AG08395 (cell line): ENCODE measurements around the gene EBF3.
"Not testable (repeated sequence)": the region's sequence is repeated elsewhere in the genome, so short reads cannot be mapped to it uniquely, and the experiment has no call there.

ENCODE experiments used
- DNase-seq: peaks from one replicate; pipeline ENCODE4 v3.0.0; 2012; ENCODE audit warnings: mixed read lengths, low spot score

EBF3 gene

DNA sequence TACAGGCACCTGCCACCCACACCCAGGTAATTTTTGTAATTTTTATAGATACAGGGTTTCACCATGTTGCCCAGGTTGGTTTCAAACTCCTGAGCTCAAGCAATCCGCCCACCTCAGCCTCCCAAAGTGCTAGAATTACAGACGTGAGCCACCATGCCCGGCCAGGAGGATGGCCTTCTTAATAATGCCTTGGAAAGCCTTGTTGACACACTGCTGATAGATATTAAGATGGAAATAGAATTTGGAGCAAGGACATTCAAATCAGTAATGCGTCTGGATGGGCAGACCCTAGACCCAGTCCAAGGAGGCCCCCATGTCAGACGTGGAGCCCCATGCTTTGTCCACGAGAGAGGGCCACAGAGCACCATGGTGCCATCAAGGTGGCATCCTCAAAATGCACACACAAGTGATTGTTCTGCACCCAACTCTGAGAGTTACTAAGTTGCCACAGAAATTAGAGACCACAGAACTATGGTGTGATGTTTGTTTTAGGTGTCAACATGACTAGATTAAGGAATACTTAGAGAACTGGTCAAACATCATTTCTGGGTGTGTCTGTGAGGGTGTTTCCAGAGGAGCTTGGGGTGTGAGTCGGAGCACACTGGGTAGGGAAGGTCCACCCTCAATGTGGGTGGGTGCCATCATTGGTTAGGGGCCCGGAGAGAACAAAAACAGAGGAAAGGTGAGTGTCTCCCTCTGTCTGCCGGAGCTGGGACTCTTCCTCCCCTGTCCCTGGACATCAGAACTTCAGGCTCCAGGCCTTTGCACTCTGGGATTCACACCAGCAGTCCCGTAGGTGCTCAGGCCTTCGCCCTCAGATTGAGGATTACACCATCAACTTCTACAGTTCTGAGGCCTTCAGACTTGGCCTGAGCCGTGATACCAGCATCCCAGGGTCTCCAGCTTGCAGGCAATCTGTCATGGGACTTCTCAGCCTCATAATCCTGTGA lies 34.5 kb downstream of the EBF3 start:
- no peak for DNase-seq

DNA sequence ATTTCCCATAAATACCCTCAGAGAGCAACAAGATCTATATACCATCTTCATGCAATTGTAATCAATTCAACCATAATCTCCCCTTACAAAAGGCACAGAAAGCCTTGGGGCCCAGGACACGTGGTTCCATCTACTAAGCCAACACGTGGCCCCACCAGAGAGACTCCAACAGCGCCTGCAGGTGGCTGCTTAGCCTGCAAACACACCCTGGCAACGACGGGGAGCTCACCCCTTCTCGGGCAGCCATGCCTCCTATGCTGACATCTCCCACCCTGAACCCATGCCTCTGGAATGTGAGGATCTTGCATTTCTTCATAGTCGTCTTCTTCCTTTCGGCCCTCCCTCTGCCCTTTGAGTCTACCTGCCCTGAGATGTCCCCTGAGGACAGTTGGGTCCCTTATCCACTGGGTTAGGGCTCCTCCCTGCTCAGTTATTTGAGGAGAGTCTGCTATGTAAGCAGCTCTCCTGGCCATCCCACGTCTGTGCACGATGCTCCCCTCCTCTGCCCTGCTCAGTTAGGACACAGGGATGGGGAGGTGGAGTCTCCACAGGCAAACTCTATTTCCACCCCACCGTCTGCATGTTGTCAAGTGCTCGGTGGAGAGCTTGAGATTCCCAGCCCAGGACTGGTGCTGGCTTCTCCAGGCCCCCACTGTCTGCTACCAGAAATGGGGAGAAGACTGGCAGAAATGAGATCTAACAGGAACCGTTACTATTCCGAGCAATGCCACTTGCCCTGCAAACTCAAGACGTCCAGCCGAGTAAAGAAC lies 36.5 kb downstream of the EBF3 start:
- no peak for DNase-seq

DNA sequence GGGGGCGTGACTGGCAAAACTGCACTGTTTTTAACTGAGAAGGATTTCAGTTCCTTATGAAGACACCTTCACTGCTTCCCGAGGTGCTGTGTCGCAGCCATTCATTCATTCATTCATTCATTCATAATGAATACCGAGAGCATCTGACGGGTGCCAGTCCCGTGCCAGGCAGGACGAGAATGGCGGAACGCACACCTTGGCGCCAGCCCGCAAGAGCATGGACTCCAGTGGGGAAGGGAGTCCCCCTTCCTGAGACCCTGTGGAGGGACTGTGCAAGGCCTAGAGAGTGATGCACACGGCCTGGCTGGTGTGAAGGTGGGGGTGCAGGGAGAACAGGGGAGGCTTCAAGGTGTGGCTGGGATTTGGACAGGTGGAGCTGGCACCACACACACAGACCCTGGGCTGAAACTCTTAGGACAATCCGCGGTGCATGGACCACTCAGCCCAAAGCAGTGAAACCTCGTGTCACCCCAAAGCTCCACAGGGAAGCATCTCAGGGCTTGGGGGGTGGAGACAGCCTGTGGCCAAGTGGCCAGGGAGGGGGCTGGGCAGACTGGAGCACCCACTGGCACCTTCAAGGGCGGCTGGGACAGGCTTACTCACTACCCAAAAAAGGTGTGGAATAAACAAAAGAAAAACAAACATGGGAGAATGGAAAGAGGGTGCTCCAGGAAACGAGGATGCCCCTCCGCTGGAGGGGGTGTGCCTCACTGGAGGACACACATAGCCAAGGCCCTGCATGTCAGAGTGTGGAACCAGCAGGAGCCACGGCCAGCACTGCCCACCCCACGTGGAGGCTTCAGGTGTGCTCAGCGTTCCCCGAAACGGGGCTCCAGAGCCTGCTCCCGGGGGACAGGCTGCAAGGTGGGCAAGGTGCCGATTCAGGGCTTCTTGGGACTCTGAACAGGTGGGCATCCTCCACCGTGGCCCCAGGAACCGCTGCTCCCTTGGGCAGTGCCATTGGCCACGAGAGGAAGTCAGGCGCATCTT lies 37.7 kb downstream of the EBF3 start:
- no peak for DNase-seq

DNA sequence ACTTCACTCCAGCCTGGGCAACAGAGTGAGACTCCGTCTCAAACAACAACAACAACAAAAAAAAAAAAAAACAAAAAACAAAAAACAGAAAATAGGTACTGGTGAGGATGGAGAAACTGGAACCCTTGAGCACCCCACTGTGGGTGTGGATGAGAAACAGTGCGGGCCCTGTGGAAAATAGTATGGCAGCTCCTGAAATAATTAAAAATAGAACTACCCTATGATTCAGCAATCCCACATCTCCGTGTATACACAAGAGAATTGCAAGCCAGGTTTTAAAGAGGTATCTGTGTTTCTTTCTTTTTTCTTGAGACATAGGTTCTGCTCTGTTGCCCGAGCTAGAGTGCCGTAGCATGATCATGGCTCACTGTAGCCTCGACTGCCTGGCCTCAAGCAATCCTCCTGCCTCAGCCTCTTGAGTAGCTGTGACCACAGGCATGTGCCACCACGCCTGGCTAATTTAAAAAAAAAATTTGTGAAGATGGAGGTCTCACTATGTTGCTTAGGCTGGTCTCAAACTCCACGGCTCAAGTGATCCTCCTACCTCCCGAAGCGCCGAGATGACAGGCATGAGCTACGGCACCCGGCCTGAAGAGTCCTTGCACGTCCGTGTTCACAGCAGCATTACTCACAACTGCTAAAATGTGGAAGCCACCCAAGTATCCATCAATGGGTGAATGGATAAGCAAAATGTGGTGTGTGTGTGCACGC lies 39.5 kb downstream of the EBF3 start:
- DNase-seq = no peak

DNA sequence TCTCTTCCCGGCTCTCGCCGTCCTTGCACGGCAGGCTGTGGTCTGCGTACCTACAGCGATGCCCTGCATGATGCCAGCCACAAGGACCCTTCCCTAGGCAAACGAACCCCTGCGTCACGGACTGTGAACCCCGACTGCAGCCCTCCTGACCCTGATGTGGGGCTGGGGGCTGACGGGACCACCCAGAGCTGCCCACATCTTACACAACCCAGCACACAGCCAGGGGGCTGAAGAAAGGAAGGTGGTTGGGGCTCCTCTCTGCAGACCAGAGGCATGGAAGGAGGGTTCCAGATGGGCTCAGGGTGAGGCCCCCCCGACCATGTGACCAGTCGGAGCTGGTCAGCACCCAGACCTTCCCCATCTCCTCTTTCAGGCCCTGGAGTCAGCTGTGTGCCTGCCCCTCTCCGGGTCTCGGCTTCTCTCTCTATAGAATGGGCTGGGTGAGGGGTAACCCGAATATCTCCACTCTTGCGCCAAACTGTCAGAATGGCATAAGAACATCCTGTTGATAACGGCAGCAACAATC lies 41.4 kb downstream of the EBF3 start:
- DNase-seq = no peak

DNA sequence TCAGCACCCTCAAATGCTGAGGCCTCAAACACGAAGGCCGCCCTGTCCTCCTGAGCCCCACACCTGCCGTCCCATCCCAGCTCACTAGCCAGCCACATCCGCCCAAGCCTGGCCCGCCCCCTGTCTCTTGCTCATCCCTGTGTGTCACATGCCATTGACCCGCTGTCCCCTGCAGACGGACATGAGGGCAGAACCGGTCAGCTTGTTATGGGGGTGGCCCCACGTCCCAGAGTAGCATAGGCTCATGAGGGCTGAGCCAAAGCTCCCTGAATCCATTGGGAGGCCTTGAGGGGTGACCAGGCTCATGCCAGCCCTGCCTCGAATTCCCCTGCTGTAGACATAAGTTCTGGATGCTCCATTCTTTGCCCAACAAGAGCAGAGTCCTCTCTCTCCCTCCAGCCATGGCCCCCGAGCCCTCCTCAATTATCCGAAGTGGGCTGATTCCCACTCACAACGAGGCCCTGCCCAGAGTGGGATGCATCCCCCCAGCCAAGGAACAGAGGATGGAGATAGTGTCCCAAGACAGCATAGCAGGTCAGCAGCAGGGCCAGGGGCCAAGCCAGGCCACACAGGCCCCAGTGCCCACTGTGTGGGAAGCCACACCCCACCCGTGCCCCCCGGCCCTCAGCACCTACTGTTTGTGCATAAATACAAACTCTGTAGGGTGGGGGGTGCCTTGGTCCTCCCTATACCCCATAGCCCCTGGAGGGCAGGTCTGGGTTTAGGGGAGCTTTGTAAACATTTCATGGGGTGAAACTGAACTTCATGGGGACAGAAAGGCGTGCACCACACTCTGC lies 42.1 kb downstream of the EBF3 start:
- DNase-seq = no peak

DNA sequence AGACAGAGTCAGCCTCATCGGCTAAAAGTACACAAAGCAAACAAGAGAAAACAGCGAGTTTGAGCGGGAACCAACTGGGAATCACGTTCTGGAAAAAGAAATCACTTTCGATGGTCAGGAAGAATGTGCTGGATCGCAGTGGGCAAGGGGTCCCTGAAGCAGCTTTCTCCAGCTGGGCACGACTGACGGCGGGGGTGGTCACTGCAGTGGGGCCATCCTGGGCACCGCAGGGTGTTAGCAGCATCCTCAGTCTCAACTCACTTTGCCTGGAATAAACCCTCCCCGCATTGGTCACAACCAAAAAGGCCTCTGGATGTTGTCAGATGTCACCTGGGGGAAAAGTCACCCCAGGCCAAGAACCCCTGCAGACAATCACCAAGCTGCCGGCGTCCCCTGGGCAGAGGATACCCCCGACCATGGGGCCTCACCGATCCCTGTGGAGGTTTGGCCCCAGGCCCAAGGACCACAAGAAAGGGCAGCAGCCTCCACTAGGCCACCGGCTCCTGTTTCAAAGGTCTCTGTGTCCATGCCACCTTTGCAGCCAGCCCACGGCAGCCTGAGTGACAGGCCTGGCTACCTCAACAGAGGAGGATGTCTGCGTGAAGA lies 42.9 kb downstream of the EBF3 start:
- no peak for DNase-seq

DNA sequence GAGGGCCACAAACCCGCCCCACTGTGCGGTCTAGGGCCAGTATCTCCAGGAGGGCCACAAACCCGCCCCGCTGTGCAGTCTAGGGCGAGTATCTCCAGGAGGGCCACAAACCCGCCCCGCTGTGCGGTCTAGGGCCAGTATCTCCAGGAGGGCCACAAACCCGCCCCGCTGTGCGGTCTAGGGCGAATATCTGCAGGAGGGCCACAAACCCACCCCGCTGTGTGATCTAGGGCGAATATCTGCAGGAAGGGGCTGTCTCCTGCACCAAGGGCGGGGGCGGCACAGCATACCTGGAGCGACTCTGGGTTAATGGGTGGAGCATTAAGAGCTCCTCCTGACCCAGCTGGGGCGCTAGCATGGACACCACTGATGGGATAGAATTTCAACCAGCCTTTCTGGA lies 43.9 kb downstream of the EBF3 start:
- not testable (repeated sequence) for DNase-seq

DNA sequence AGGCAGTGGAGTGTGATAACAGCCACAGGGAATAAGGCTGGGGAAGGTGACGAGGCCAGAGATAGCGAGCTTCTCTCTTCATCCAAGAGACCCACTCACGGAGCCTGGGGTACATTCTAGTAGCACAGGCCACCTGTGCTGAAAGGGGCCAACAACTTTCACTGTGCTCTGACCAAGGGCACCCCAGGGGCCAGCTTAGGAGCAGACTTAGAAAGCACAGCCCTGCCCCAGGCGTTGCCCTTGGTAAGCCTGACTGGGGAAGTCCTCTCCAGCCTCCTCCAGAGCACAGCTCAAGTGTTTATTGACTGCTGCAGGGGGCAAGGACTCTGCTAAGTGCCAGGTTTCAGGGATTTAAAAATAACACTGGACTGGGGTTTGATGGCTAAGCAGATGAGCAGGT lies 44.7 kb downstream of the EBF3 start:
- DNase-seq = no peak

DNA sequence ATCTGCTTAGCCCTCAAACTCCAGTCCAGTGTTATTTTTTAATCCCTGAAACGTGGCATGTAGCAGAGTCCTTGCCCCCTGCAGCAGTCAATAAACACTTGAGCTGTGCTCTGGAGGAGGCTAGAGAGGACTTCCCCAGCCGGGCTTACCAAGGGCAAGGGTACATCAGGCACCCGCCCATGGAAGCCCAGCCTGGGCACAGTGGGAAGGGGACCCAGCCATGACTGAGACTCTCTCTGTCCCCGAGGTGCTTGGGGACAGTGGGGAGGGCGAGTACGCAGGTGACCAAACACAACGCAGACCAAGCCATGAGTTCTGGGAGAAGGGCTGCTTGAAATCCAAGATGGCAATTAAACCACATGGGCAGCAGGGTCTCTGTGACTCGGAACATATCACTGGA lies 45.2 kb downstream of the EBF3 start:
- DNase-seq = no peak

DNA sequence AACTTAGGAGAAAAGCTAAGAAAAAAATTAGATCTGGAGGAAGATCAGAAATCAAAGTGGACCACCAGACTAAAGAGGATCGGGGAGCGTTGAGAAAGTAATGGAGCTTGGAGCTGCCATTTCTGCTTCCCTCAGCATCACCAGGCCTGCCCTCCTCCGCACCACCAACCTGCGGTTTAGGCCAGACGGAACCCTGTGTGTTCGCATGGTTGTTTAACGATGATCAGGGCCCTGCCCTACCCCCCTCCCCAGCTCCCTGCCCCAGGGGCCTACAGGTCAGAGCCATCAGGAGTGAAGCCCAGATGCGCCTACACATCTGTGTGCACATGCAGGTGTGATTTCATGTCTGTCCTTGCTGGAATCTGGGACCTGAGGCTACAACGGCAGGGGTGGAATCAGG lies 45.7 kb downstream of the EBF3 start:
- DNase-seq = no peak

DNA sequence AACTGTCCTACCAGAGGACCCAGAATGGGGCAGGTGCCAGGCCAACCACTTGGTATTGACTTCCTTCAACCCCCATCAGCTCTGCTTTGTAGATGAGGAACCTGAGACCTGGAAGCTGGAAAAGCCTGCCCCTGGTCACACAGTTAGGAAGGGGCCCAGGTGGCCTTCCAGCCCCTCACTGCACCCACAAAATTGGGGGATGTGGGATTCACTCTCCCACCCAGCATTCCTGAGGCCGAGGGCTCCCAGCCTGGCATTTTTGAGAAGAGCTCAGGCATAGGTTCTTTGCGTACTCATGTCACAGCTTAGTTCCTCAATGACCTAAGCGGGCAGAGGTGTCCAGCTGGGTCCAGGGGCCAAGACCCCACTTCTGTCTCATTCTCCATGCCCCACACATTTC lies 46.1 kb downstream of the EBF3 start:
- DNase-seq = no peak

DNA sequence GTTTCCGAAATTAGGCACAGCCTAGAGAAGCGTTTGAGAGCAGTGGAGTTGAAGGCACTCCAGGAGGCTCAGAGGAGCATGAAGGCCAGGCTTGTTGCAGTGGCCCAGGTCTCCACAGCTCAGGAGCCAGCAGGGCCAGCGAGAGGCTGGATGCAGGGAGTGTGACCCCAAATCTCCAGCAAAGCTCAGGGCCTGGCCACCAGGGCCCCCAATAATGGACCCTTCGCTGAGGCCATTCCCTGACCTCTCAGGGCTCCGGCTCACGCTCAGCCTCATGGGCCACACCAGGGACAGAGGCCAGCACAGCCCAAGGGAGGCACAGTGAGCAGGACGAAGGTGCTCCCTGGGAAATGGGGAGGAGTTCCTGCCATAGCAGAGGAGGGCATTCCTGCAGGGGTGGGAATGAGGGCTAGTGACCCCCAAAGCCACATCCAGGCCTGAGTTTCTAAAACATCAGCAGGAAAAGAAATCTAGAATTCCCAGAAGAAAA lies 47.5 kb downstream of the EBF3 start:
- DNase-seq = no peak

DNA sequence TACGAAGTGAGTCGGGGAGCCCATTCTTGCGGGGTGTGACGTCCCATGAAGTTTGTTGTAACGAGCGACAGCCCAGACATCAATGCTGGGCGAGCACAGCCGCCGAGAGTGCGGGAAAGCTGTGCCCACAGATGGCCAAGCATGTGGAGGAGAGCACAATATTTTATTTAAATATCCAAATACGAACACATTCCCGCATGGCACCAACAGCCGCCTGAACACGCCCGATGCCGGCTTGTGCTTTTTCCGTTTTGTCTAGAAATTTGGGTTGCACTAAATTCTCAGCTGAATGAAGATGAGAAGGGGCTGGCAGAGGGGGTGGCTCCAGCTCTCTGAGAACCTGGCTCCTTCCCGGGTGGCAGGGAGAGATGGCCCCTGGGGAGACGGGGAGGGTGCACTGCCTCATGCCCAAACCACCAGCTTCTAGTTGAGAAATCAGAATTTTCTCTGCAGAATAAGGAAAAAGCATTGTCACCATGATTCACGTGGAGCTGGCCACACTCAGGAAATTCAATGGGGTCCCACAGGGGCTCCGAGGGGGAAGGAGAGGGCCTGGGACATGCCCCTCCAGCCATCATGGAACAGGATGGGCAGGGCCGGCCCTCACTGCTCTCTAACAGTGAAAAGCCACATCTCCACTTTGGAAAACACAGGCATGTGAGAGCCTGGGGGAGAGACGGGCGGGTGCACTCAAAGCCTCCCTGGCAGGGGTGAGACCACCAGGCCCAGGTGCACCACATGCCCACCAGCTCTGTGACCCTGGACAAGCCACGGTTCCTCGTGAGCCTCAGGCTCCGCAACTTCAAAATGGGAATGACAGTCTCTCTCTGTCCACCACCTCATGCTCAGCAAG lies 48.3 kb downstream of the EBF3 start:
- DNase-seq = no peak

DNA sequence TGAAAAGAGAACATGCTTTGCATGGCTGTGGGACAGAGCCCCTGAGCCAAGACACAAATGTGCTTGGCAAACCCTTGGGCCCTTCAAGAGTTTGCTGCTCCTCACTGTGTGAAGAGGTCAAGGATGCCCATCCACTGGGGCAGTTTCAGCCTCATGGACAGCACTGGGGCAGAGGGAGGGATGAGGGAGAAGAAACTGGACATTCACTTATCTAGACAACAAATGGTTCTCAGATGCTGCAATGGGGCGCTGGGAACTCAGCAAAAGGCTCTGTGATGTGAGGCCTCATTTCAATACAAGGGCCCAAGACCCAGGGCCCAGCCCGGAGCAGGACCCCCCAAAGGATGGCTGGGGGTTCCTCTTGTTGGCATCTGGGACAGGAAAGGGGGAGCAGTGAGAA lies 49.1 kb downstream of the EBF3 start:
- no peak for DNase-seq

DNA sequence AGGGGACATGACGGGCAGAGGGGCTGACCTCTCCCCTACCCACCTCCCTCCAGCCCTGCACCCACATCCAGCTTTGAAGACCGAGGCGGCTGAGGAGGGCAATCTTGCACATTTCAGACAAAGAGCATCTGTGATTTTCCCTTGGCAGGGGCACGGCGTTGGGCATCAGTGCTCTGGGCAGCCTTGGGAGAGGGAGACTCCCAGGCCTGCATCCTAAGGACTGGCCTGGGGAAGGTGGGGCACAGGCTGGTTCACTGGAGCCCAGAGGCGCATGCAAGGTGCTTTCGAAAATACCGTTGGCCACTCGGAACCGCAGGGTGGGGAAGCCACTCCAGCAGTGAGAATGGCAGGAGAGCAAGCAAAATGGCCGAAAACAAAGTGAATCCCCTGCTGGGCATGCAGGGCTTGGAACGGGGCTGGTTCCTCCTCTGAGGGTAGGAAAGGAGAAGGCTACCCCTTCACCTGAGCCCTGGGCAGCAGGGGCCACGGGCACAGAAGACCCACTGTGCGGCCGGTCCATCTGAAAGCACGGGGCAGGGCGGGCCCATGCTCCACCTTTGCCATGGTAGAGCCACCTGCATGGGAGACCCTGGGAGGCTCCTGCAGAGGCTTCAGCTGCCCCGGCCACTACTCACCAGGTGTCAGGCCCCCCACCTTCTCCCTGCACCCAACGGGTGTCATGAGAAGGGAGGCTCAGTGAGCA lies 49.8 kb downstream of the EBF3 start:
- no peak for DNase-seq

DNA sequence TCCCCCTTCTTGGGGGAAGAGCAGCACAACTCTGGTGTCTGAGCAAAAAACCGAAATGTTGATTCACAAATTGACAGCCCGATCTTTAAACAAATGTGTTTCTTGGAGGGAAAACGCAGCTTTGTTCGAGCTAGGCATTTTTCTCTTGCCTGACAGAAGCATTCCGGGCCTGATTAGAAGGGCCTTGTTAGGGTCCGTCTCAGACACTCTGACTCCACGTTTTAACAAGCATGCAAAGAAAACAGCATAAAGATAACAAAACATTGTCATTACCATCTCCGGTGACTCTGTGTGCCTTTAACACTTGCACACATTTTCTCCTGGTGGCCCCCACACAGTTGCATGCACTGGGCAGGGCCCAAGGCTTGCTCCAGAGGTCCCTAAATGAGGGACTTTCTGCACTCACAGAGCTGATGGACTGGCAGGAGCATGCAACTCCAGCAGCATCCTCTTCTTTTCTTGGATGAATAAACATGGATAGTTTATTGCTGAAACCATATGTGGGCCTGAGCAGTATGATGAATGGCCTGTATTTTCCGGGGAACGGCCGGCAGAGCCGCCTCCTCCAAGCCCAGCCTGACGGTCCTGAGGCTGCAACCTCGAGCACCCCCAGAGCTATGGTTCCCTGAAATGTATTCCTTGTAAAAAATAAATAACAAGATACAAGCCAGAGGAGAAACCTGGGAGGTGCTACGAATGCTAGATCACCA lies 50.9 kb downstream of the EBF3 start:
- no peak for DNase-seq
